NCI-H460 (cell line): ENCODE data around the gene CHMP4B. TPM values are rescaled to one million over a fixed set of nuclear protein-coding genes. Genes with fewer than 3 reads are reported as not detected.

Experiments used
- DNase-seq: peaks from one replicate; pipeline ENCODE4 v3.0.0-alpha.2; 2016; ENCODE audit warnings: low read depth; ENCODE audit errors: extremely low read depth
- polyA plus RNA-seq: library from polyadenylated mRNA; depleted of rRNA; stranded (reverse); fragments of >200 nt; gene quantifications from 2 replicates; pipeline ENCODE4 v1.2.3, GENCODE V29; 2014; cell fraction: nucleus; rRNA removed
- total RNA-seq: library from RNA; depleted of rRNA; stranded (reverse); fragments of >200 nt; shearing (Covaris generic); gene quantifications from 2 replicates; pipeline ENCODE4 v1.2.3, GENCODE V29; 2014; rRNA removed

CHMP4B gene
- 22.6 and 26.6 TPM in 2 replicates for total RNA-seq
- polyA plus RNA-seq, result 6.8 and 11.6 TPM in 2 replicates

DNA sequence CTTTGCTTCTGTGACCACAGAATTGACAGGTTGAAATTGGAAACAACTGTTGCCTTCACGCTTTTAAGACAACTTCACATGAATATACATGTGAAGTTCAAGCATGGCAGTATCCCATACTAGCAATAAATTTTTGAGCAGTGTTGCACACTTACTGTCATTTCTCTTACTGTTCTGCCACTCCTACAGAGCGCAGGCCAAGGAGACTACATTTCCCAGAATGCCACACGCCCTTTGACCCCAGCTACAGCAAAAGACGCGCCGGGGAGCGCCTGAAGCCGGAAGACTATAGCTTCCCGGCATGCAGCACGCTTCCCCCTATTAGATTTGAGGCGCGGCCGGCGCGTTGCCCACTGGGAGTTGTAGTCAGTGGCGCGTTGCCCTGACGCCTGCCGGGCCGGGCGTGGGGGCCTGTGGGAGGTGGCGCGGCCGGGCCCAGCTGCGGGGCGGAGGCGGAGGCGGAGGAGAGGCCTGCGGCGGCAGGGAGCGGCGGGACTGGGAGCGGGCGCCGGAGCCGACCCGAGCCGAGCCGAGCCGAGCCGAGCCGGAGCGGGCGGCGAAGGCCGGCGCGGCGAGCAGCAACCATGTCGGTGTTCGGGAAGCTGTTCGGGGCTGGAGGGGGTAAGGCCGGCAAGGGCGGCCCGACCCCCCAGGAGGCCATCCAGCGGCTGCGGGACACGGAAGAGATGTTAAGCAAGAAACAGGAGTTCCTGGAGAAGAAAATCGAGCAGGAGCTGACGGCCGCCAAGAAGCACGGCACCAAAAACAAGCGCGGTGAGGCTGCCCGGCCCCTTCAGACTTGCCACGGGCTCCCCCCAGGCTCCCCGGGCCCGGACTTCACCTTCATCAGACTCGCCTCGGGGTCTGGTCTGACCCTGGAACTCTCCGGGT lies at the start of gene CHMP4B:
CHMP4B (plus strand) TSS at position 464 of the 891 bp plus-strand sequence; CDS start at position 585, 121 bp downstream.
- DNase-seq, result peak; percentile 98

DNA sequence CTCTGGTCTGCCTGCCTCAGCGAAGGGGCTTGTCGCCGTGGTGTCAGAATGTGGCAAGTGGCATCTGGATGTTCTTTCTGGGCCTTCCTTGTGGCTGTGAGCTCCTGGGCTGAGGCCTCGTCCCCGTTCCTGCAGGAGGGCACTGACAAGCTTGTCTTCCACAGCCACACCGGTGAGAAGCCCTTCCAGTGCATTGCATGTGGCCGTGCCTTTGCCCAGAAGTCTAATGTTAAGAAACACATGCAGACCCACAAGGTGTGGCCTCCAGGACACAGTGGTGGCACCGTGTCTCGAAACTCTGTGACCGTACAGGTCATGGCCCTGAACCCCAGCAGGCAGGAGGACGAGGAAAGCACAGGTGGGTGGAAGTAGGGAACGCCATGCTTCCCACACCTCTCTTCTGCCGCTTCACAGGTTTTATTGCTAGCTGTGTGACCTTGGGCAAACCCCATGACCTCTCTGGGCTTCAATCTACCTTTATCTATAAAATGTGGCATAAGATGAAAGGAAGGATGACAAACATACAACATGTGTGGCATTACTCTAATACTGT lies 49.4 kb upstream of the CHMP4B start:
- DNase-seq, result no peak

GRCh38 chr20:33765099-33765498 lies 46.0 kb upstream of the CHMP4B start:
- no peak for DNase-seq

DNA sequence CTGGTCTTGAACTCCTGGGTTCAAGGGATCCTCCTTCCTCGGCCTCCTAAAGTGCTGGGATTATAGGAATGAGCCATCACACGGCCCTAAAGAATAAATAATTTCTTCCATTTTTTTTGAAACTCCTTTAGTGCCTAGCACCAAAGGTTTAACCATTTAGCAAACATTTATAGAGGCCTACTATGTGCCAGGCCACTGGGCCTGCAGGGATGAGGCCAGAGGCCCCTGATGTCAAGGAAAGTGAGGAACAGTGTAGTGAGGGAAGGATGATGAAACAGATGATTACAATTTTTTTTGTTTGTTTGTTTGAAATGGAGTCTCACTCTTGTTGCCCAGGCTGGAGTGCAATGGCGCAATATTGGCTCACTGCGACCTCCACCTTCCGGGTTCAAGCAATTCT lies 45.6 kb upstream of the CHMP4B start:
- DNase-seq, result no peak

GRCh38 chr20:33766686-33767085 lies 44.5 kb upstream of the CHMP4B start:
- DNase-seq, result no peak

- DNase-seq, result no peak
Observed at GRCh38 chr20:33767777-33768138, 43.4 kb upstream of the CHMP4B start.

DNA sequence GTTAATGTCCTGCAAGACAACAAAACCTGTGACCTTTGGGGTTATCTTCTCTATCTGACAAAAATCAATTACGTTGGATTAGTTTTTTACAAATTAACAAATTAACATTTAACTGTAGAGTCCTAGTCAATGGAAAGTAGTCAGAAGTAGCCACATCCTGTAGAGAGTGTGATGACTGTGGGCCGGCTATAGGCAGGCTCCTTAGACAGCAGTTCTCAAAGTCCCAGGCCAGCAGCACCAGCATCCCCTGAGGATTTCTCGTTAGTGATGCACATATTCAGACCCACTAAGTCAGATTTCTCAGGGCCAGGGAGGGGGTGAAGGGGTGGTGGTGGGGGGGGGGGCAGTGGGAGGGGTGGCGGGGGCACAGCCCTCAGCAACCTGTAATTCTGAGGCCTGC lies 42.1 kb upstream of the CHMP4B start:
- no peak for DNase-seq

DNA sequence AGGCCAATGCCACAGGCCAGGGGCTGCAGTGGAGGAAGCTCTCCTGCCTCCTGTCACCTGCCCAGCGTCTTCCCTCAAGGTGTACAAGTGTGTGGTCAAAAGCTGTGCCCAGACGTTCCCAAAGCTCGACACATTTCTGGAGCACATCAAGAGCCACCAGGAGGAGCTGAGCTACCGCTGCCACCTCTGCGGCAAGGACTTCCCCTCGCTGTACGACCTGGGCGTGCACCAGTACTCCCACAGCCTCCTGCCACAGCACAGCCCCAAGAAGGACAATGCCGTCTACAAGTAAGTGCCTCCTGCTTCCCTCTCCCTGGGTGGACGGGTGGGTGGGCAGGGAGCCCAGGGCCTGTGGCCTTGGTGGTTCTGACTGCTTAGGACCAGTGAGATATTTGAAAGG lies 41.1 kb upstream of the CHMP4B start:
- DNase-seq, result no peak

- DNase-seq, result no peak
Observed at GRCh38 chr20:33771938-33772337, 39.2 kb upstream of the CHMP4B start.

GRCh38 chr20:33772439-33772838 lies 38.7 kb upstream of the CHMP4B start:
- DNase-seq, result no peak

DNA sequence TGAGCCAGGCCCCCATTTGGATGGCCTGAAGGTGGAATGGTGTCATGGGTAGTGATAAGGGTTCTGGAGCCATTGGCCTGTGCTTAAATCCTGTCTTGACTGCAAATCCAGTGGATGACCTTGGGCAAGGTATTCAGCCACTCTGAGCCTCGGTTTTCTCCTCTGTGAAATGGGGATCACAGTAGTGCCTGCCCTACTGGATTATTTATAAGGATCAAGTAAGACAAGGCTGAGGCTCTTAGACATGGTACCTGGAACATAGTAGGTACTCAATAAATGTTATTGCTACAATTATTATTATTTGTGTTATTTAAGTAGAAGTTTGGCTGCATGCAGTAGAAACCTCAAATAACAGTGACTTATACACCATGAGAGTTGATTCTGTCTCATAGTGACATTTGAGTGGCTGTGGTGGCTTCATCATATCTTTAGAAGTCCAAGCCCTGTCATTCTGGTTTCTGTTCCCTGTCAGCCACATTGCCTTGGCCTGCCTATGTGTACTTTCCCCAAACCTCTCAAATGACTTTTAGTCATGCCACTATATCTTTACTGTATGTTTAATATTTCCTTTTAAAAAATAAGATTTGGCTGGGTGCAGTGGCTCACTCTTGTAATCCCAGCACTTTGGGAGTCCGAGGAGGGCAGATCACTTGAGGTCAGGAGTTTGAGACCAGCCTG lies 37.6 kb upstream of the CHMP4B start:
- no peak for DNase-seq

- DNase-seq, result no peak
Observed at GRCh38 chr20:33777816-33778215, 33.3 kb upstream of the CHMP4B start.

DNA sequence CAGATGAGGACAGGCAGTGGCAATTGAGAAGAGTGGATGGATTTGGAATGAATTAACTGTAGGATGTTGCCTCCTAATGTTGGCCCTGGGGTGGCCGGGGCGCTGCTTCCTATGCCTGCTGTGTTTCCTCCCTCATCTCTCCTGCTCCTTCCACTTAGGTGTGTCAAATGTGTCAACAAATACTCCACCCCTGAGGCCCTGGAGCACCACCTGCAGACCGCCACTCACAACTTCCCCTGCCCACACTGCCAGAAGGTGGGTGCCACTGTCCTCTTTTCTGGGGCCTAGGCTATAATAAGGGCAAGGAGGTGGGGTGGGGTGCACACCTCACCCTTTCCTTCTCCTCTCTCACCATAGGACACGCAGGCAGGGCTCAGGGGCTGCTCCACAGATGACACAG lies 30.0 kb upstream of the CHMP4B start:
- DNase-seq, result no peak

DNA sequence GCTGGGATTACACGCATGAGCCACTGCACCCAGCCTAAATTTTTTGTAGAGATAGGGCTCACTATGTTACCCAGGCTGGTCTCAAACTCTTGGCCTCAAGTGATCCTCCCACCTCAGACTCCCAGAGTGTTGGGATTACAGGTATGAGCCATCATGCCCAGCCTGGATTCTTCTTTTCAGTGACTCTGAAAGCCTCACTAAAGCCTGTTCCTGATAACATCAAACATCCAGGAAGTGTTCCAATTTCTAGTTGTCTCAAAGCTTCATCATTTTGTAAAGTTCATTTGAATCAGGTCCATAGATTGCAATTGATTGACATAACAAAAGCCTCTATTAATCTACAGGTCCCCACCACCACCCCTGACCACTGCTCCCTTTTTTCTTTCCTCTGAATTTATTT lies 29.2 kb upstream of the CHMP4B start:
- DNase-seq, result no peak

DNA sequence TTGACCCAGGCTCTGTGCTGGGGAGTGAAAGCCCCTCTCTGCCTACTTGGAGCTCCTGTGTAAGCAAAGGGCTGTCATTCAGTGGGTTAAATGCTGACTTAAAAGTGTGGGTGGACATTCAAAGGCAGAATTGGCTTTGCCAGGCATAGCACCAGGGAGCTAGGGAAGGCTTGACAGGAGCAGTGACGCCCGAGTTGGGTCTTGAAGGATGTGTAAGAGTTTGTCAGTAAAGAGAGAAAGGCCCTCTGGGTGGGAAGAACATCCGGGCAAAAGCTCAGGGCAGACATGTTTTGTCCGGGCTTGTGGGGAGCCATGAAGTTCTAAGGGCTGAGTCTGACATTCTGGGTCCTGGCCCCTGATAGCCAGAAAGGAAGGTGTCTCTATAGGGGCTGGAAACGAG lies 27.9 kb upstream of the CHMP4B start:
- DNase-seq, result no peak

- no peak for DNase-seq
Observed at GRCh38 chr20:33783818-33784217, 27.3 kb upstream of the CHMP4B start.

DNA sequence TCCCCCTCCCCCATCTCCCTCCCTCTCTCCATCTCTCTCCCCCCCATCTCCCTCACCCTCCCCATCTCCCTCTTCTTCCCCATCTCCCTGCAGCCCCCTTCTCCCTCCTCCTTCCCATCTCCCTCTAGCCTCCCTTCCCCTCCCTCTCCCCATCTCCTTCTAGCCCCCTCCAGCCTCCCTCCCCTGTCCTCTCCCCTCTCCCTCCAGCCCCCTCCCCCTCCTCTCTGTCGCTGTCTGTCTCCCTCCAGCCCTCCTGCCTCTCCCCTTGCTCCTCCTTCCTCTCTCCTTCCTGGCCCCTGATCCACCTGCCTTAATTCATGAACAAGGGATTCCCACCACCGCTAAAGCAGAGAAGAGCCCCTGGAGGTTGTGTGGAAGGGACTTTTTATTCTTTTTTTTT lies 26.9 kb upstream of the CHMP4B start:
- DNase-seq, result no peak

- DNase-seq, result no peak
Observed at GRCh38 chr20:33785503-33785902, 25.6 kb upstream of the CHMP4B start.

GRCh38 chr20:33787253-33787891 lies 23.8 kb upstream of the CHMP4B start:
- DNase-seq, result no peak

DNA sequence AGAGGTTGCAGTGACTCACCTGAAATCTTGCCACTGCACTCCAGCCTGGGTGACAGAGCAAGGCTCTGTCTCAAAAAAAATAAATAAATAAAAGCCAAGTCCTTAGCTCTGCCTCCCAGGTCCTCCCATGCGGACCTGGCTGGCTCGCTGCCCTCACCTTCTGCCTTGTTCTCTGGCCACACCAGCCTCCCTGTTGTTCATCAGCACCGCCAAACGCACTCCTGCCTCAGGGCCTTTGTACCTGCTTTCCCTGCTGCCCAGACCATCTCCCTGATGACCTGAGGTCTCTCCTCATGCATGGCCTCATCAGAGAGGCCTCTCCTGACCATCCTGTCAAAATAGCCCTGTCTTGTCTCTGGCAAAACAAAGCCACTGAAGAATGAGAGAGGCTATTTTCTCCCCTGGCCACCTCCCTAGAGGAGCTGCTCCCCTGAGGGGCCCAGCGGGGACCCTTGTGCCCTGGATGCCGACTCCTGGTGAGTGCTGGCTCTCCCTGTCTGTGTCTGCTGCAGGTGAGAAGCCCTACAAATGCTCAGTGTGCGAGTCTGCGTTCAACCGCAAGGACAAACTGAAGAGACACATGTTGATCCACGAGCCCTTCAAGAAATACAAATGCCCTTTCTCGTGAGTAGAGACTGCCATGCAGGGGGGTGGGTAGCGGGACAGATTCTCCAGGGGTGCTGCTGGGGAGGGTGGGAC lies 22.6 kb upstream of the CHMP4B start:
- DNase-seq, result no peak
